Neural cell (in vitro differentiated cells): ENCODE measurements around the gene SLC7A14.

Experiments
- POLR2AphosphoS5 ChIP-seq: IDR thresholded peaks from 2 replicates; pipeline ENCODE4 v1.6.1; 2012
- TAF1 ChIP-seq: IDR thresholded peaks from 2 replicates; pipeline ENCODE4 v1.6.1; 2012; ENCODE audit warnings: low read depth
- TF ChIP-seq, protein P1 (sequence below): fragments of 450-650 bp; IDR thresholded peaks from 2 replicates; pipeline ENCODE4 v1.5.1; 2014; ENCODE audit warnings: antibody characterized with exemption, mild to moderate bottlenecking, moderate library complexity; ENCODE audit not compliant: poor library complexity, severe bottlenecking

DNA sequence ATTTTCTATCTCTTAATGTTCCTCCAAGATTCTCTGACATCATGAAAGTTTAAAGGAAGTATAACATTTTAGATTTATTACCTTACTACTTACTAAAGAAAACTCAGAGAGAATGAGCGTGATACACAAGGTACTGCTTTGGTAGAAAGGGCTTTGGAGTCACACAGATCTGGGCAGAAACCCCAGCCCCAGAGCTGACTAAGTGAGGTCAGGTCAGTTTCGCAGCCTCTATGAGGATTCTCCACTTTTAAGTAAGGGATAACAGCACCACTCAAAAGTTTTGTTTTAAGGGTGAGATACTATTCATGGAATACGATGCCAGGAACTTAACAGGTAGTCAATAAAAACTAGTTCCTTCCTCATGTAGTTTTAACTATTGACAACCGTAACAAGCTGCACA, 91.1 kb downstream of the SLC7A14 start:
- TF ChIP-seq, protein P1, sequence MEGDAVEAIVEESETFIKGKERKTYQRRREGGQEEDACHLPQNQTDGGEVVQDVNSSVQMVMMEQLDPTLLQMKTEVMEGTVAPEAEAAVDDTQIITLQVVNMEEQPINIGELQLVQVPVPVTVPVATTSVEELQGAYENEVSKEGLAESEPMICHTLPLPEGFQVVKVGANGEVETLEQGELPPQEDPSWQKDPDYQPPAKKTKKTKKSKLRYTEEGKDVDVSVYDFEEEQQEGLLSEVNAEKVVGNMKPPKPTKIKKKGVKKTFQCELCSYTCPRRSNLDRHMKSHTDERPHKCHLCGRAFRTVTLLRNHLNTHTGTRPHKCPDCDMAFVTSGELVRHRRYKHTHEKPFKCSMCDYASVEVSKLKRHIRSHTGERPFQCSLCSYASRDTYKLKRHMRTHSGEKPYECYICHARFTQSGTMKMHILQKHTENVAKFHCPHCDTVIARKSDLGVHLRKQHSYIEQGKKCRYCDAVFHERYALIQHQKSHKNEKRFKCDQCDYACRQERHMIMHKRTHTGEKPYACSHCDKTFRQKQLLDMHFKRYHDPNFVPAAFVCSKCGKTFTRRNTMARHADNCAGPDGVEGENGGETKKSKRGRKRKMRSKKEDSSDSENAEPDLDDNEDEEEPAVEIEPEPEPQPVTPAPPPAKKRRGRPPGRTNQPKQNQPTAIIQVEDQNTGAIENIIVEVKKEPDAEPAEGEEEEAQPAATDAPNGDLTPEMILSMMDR = no peak
- TF ChIP-seq TAF1 (no peak), POLR2AphosphoS5 (no peak)
